Spleen (tissue), 7 donors: ENCODE data around the gene SUCNR1.
A peak's percentile ranks its signal among the peaks of the same experiment; 100 is the strongest.

Source experiments
- POLR2A ChIP-seq, 3 donors: fragments of 450-650 bp; IDR thresholded peaks; one replicate each; pipeline ENCODE4 v1.5.1; 2017; ENCODE audit warnings: antibody characterized with exemption in 3 of 3, mild to moderate bottlenecking in 1 of 3
- POLR2AphosphoS5 ChIP-seq, 3 donors: sonication (generic); formaldehyde crosslinking; IDR thresholded peaks; one replicate each; pipeline ENCODE4 v1.5.1; 2017; ENCODE audit warnings: antibody characterized with exemption in 3 of 3
- TF ChIP-seq, protein P1 (sequence below), 11 experiments: fragments of 200-600 bp in 7 of 11; fragments of 450-650 bp in 4 of 11; sonication (generic) in 4 of 11; IDR thresholded peaks in 8 of 11; conservative IDR thresholded peaks in 3 of 11; 1 replicate in 7 of 11; 2 replicates in 4 of 11; pipeline versions ENCODE4 v1.4.0 to v1.8.0; 2016 to 2021; ENCODE audit warnings: antibody characterized with exemption in 11 of 11, inconsistent platforms in 4 of 11, mild to moderate bottlenecking in 1 of 11
- donor health status: DM: no; HTN: no; CAD: no; lungs with moderate emphysema.
- donor health status: DM: no; HTN: no; CAD: no.
- donor health status: DM: no; HTN: no; CAD: no.

DNA sequence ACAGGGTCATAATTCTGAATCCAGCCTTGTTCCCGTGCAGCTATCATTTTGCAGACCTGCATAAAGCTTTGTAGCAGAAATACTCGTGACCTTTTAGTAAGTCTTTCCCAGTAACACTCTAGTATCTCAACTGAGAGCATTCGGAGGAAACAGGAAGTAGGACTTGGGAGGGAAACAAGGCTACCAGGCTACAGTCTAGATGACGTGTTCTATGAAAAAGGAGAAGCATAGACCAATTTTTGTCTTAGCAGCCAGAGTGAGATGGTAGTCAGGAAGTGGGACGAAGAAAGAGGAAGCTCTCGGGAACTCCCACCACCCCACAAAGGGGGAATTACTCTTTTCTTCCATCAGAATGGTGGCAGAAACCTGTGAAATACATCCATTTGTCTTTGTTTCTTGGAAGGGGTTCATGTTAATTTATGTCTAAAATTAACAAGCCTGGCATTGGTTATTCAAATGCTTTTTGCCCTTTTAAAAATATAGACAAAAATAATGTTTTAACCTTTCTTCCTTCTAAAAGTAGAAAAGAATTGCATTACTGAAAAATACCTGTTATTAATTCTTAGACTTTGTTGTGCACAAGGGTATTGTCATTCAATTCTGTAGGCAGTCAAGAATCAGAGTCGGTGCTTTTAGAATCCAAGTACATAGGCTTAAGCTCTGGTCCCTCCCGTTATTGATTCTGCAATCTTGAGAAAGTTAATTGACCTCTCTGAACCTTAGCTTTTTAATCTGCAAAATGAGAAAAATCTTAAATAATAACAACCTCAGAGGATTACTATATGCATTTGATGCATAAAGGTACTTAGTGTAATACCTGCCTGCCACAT lies 1.6 kb upstream of the SUCNR1 start:
- TF ChIP-seq POLR2A (IDR thresholded peaks at IDR 0.05): no peak
- peak in 1 of 3 donors; percentile 47 for TF ChIP-seq POLR2AphosphoS5 (IDR thresholded peaks at IDR 0.05)
- TF ChIP-seq, protein P1, sequence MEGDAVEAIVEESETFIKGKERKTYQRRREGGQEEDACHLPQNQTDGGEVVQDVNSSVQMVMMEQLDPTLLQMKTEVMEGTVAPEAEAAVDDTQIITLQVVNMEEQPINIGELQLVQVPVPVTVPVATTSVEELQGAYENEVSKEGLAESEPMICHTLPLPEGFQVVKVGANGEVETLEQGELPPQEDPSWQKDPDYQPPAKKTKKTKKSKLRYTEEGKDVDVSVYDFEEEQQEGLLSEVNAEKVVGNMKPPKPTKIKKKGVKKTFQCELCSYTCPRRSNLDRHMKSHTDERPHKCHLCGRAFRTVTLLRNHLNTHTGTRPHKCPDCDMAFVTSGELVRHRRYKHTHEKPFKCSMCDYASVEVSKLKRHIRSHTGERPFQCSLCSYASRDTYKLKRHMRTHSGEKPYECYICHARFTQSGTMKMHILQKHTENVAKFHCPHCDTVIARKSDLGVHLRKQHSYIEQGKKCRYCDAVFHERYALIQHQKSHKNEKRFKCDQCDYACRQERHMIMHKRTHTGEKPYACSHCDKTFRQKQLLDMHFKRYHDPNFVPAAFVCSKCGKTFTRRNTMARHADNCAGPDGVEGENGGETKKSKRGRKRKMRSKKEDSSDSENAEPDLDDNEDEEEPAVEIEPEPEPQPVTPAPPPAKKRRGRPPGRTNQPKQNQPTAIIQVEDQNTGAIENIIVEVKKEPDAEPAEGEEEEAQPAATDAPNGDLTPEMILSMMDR (IDR thresholded peaks at IDR 0.05 in 8 of 11, conservative IDR thresholded peaks at IDR 0.05 in 3 of 11): peak in 1 of 11 experiments; percentile 10
